Keratinocyte (primary cell): ENCODE data around the gene PRKCD. TPM values are rescaled to one million over a fixed set of nuclear protein-coding genes. Genes with fewer than 3 reads are reported as not detected.

Experiments
- DNase-seq: peaks from one replicate; pipeline ENCODE4 v3.0.0-alpha.2; 2011; ENCODE audit warnings: low read depth, missing footprints, low spot score
- FAIRE-seq: peaks from 2 replicates; lab custom pipeline; 2011; peaks lifted over from hg19 to GRCh38; lab: Jason Lieb, UNC
- H2AFZ ChIP-seq: 2 replicates; pipeline ENCODE4 v1.6.0; 2012; ENCODE audit warnings: low read length, control low read depth, inconsistent platforms; ENCODE audit not compliant: control insufficient read depth
- H3K27ac ChIP-seq: 2 replicates; pipeline ENCODE4 v1.5.1; 2011; ENCODE audit warnings: low read length; ENCODE audit not compliant: control insufficient read depth, insufficient read depth
- H3K27me3 ChIP-seq: 3 replicates; pipeline ENCODE4 v1.6.0; 2011; ENCODE audit warnings: low read length; ENCODE audit not compliant: control insufficient read depth, insufficient read depth; ENCODE audit errors: extremely low read depth
- H3K36me3 ChIP-seq, 2 experiments: 2 replicates in 1 of 2; 3 replicates in 1 of 2; pipeline ENCODE4 v1.5.1; 2011; ENCODE audit warnings: low read length in 2 of 2, mild to moderate bottlenecking in 1 of 2; ENCODE audit not compliant: control insufficient read depth in 2 of 2, insufficient read depth in 2 of 2; ENCODE audit errors: extremely low read depth in 1 of 2
- H3K4me1 ChIP-seq: 3 replicates; pipeline ENCODE4 v1.5.1; 2011; ENCODE audit warnings: low read length; ENCODE audit not compliant: control insufficient read depth, insufficient read depth; ENCODE audit errors: extremely low read depth
- H3K4me2 ChIP-seq: 3 replicates; pipeline ENCODE4 v1.6.0; 2011; ENCODE audit warnings: low read depth, low read length; ENCODE audit not compliant: control insufficient read depth, insufficient read depth; ENCODE audit errors: extremely low read depth
- H3K4me3 ChIP-seq, 3 experiments: fragments of 200-600 bp in 1 of 3; sonication (generic) in 1 of 3; 2 replicates in 2 of 3; 3 replicates in 1 of 3; pipeline ENCODE4 v1.5.1; 2011 to 2016; ENCODE audit warnings: low read length in 3 of 3, mild to moderate bottlenecking in 3 of 3, control low read depth in 2 of 3, inconsistent platforms in 1 of 3, low read depth in 1 of 3, mixed read lengths in 1 of 3, mixed run types in 1 of 3, moderate library complexity in 1 of 3; ENCODE audit not compliant: control insufficient read depth in 2 of 3, insufficient read depth in 2 of 3; ENCODE audit errors: extremely low read depth in 1 of 3
- H3K79me2 ChIP-seq: 2 replicates; pipeline ENCODE4 v1.6.0; 2012; ENCODE audit warnings: low read length; ENCODE audit not compliant: control insufficient read depth, insufficient read depth
- H3K9ac ChIP-seq: 3 replicates; pipeline ENCODE4 v1.6.0; 2011; ENCODE audit warnings: low read length; ENCODE audit not compliant: control insufficient read depth, insufficient read depth; ENCODE audit errors: extremely low read depth
- H3K9me1 ChIP-seq: 3 replicates; pipeline ENCODE4 v1.6.0; 2011; ENCODE audit warnings: low read length; ENCODE audit not compliant: control insufficient read depth, insufficient read depth; ENCODE audit errors: extremely low read depth
- H3K9me3 ChIP-seq: 2 replicates; pipeline ENCODE4 v1.5.1; 2012; ENCODE audit warnings: low read depth, low read length; ENCODE audit not compliant: control insufficient read depth
- H4K20me1 ChIP-seq: 3 replicates; pipeline ENCODE4 v1.6.0; 2011; ENCODE audit warnings: low read length; ENCODE audit not compliant: control insufficient read depth, insufficient read depth; ENCODE audit errors: extremely low read depth
- EZH2 ChIP-seq: IDR thresholded peaks from one replicate; pipeline ENCODE4 v1.6.1; 2012; ENCODE audit warnings: inconsistent platforms, mild to moderate bottlenecking, low read length, moderate library complexity
- dilution Hi-C: fragments of 300-500 bp; cut with MboI; formaldehyde crosslinking; loops from one replicate; pipeline ENCODE4 v1.7.0; 2020; ENCODE audit warnings: low sequenced_read_pairs; ENCODE audit not compliant: extremely low pct_ligation_motif_present
- polyA plus RNA-seq, 5 experiments: library from polyadenylated mRNA; depleted of rRNA in 3 of 5; stranded (reverse) in 3 of 5; stranded (forward) in 1 of 5; unstranded in 1 of 5; fragments of >200 nt; gene quantifications; 1 replicate in 1 of 5; 2 replicates in 3 of 5; 3 replicates in 1 of 5; pipeline versions ENCODE4 v1.2.1 to v1.2.3, GENCODE V29; 2011 to 2012; ENCODE audit warnings: missing spikeins in 2 of 5, low read depth in 1 of 5, low replicate concordance in 1 of 5
- TF ChIP-seq, protein P1 (sequence below), 3 experiments: IDR thresholded peaks in 1 of 3; conservative IDR thresholded peaks in 1 of 3; optimal IDR thresholded peaks in 1 of 3; 2 replicates in 2 of 3; 3 replicates in 1 of 3; pipeline versions ENCODE3 to v1.5.1; 2011; ENCODE audit warnings: low read length in 3 of 3, mild to moderate bottlenecking in 3 of 3, moderate library complexity in 2 of 3, control low read depth in 1 of 3, inconsistent platforms in 1 of 3; ENCODE audit not compliant: insufficient read depth in 2 of 3; ENCODE audit errors: extremely low read depth in 1 of 3

The PRKCD gene
- polyA plus RNA-seq, 1 donor (not counting 4 experiments of a cell fraction or from before 2014, with no cell fraction given) = 25.1 TPM

DNA sequence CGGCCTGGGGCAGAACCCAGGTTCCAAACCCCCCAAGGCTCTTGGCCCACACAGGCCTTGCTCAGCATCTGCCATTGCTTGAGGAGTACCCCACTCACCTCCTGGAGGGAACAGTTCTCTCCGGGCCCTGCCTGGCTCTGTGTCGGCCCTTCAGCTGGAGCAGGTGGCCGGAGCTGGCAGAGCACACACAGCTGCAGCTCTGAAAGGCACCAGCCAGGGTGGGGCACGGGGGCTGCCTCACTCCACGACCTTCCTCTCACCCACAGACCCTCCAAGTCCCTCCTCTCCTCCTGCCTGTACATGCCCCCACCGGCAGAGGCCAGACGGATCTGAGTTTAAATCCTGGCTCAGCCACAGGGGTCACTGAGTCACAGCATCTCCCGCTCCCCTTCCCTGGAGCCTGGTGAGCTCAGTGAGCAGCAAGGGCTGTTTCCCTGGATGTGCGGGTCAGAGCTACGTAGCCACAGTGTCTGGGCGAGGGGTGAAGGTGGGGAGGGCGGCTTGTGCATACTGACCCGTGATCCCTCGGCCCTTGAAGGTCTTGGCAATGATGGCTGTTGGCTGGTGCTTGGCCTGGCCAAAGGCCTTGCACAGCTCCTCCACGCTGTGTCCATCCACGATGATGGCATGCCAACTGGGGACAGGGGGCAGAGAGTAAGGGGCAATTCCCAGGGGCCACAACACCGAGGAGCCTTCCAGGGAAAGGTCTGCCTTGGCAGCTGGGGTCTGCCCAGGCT is 71.8 kb downstream of the PRKCD start:
- Histone ChIP-seq H3K27me3 (no peaks in the 10 kb centered on the region), H4K20me1 (peaks cover 7% of the 10 kb centered on the region), H3K27ac (no peak overlapping the region), H3K9me1 (peaks cover 2% of the 10 kb centered on the region), H3K9me3 (no peaks in the 10 kb centered on the region), H3K36me3 (peaks cover 71 to 77% of the 10 kb centered on the region in 2 experiments), H3K4me1 (peaks cover 16% of the 10 kb centered on the region), H3K4me2 (no peak overlapping the region), H3K9ac (no peak overlapping the region), H3K79me2 (peaks cover 45% of the 10 kb centered on the region), H3K4me3 (no peak overlapping the region), H2AFZ (no peak overlapping the region)
- dilution Hi-C loops = no loop called here
- FAIRE-seq (no peak), DNase-seq (no peak)
- no peak for TF ChIP-seq EZH2
- TF ChIP-seq, protein P1, sequence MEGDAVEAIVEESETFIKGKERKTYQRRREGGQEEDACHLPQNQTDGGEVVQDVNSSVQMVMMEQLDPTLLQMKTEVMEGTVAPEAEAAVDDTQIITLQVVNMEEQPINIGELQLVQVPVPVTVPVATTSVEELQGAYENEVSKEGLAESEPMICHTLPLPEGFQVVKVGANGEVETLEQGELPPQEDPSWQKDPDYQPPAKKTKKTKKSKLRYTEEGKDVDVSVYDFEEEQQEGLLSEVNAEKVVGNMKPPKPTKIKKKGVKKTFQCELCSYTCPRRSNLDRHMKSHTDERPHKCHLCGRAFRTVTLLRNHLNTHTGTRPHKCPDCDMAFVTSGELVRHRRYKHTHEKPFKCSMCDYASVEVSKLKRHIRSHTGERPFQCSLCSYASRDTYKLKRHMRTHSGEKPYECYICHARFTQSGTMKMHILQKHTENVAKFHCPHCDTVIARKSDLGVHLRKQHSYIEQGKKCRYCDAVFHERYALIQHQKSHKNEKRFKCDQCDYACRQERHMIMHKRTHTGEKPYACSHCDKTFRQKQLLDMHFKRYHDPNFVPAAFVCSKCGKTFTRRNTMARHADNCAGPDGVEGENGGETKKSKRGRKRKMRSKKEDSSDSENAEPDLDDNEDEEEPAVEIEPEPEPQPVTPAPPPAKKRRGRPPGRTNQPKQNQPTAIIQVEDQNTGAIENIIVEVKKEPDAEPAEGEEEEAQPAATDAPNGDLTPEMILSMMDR (optimal IDR thresholded peaks at IDR 0.05 in 1 of 3, IDR thresholded peaks at IDR 0.05 in 1 of 3, conservative IDR thresholded peaks at IDR 0.05 in 1 of 3; ENCODE audit: extremely low read depth in 1 of 3, insufficient read depth in 2 of 3, low read length in 3 of 3) = no peak

DNA sequence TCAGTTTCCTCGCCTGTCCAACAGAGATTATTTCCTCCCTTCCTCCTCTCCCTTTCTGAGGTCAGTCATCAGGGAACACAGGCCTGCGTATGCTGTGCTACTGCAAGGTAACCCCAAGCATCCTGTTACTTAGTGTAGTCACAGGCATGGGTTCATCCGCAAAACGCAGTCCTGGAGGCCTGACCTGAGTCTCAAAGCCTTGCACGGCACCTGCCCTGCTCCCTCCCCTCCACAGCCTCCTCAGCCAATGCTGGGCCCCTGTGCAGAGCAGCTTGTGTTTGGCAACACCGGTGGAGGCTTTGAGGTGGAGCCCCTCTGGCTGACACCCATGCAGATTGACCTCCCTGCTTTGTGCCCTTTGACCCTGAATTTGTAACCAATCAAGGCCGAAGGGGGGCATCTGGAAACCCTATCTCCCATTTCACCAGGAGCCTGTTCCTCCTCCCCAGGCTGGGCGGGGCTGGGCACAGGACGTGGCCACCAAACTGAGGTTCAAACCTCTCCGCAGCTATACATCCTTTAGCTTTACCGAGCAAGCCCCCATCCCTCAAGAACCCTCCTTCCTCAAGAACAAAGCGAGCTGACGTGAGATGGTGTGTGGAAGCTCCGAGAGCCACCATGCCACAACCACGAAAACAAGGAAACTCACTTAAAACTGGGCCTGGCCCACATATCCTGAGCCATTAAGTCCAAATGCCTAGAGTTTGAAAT is 73.3 kb downstream of the PRKCD start:
- Histone ChIP-seq H3K79me2 (peaks cover 45% of the 10 kb centered on the region), H3K36me3 (peaks cover 60 to 68% of the 10 kb centered on the region in 2 experiments)

More for the DNA sequence above, 73.3 kb downstream of the PRKCD start:
- TF ChIP-seq, protein P1 (optimal IDR thresholded peaks at IDR 0.05 in 1 of 3, IDR thresholded peaks at IDR 0.05 in 1 of 3, conservative IDR thresholded peaks at IDR 0.05 in 1 of 3; ENCODE audit: extremely low read depth in 1 of 3, insufficient read depth in 2 of 3, low read length in 3 of 3) = no peak
- TF ChIP-seq EZH2 = no peak
- Histone ChIP-seq H2AFZ (no peak overlapping the region), H3K9ac (no peak overlapping the region), H3K27me3 (no peaks in the 10 kb centered on the region), H3K4me3 (no peak overlapping the region), H3K27ac (no peak overlapping the region), H4K20me1 (peaks cover 7% of the 10 kb centered on the region), H3K9me3 (no peaks in the 10 kb centered on the region), H3K4me1 (peaks cover 30% of the 10 kb centered on the region), H3K4me2 (no peak overlapping the region), H3K9me1 (peaks cover 2% of the 10 kb centered on the region)
- dilution Hi-C loops = no loop called here
- FAIRE-seq (no peak), DNase-seq (no peak)
